Measurements from ENCODE around the gene TIMM8B. TPM values are rescaled to one million over a fixed set of nuclear protein-coding genes. Genes with fewer than 3 reads are reported as not detected.

The TIMM8B gene
- total RNA-seq, 1 experiment from 2014 or later, result 70.8 TPM

DNA sequence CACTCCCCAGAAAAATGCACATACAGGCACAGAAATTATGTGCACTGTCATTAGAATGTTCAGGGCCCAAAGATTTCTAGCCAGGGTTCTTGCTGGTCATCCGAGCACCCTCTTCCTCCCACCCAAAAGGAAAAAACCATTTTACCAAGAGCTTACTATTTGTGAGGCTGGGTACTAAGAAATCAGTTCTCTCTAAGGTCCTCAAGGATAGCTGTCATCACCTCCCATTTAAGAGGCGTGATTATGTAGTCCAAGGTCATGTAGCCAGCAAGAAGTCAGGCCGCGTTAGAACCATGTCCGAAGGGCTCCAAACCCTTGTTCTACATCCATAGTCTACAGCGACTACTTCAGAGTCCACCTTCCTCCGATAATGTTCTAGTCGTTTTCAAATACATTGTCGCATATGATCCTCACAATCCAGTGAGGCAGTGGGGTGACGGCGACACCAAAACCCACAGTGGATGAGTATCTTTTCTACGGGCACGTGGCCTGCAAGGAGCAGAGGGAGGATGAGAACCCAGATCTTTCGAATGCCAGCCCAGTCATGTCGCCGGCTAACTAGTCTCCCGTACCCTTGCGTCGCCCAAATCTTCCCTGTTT, 634 bp downstream of the TIMM8B start:
- no peaks in the 10 kb centered on the region for H3K27me3 Mint-ChIP-seq (ENCODE audit: insufficient read depth, unreplicated experiment)
- POLR2A ChIA-PET, result interaction anchor here (0.6 to 5.2 kb wide), 43 partner anchors 10 to 483 kb away, joined by 3 to 71 read pairs (median 5); partner anchors contain the start of genes ALG9, BCO2, DIXDC1 and DLAT
- TSS peak; percentile 67 for BruUV-seq (replicated peaks)
- peak; percentile 44 for DNase-seq (ENCODE audit: unreplicated experiment)
- peaks cover 84% of the 10 kb centered on the region for H3K36me3 Mint-ChIP-seq (ENCODE audit: insufficient read depth, unreplicated experiment)
- TF ChIP-seq CTCF (IDR thresholded peaks at IDR 0.05; ENCODE audit: unreplicated experiment), result no peak
- H3K4me3 Mint-ChIP-seq (ENCODE audit: unreplicated experiment), result peak overlapping the region; percentile 88
- CTCF ChIA-PET, result interaction anchor here (0.9 kb wide), 1 partner anchor 193 kb away, joined by 5 read pairs; no protein-coding TSS in a partner anchor
- H3K4me1 Mint-ChIP-seq (ENCODE audit: insufficient read depth, unreplicated experiment), result peaks cover 37% of the 10 kb centered on the region
- H3K9me3 Mint-ChIP-seq (ENCODE audit: unreplicated experiment), result no peaks in the 10 kb centered on the region
- H3K27ac Mint-ChIP-seq (ENCODE audit: low read depth, unreplicated experiment), result peak overlapping the region; percentile 95
- intact Hi-C loops (cut with micrococcal nuclease), result loop anchor here (1.0 kb wide), 3 partner anchors 89 to 207 kb away; partner anchors contain the start of genes BCO2, CFAP68 and FDXACB1

GRCh38 chr11:112082729-112083128, 3.8 kb downstream of the TIMM8B start:
- CTCF ChIA-PET, result interaction anchor here (0.6 to 0.9 kb wide), 3 partner anchors 22 to 1693 kb away, joined by 3 read pairs; no protein-coding TSS in a partner anchor
- H3K4me1 Mint-ChIP-seq (ENCODE audit: insufficient read depth, unreplicated experiment), result peaks cover 21% of the 10 kb centered on the region
- TF ChIP-seq CTCF (IDR thresholded peaks at IDR 0.05; ENCODE audit: unreplicated experiment), result no peak
- H3K9me3 Mint-ChIP-seq (ENCODE audit: unreplicated experiment), result no peaks in the 10 kb centered on the region
- H3K4me3 Mint-ChIP-seq (ENCODE audit: unreplicated experiment), result no peak overlapping the region
- TSS peak; percentile 5 for BruUV-seq (replicated peaks)
- peaks cover 89% of the 10 kb centered on the region for H3K36me3 Mint-ChIP-seq (ENCODE audit: insufficient read depth, unreplicated experiment)
- peak; percentile 35 for DNase-seq (ENCODE audit: unreplicated experiment)
- POLR2A ChIA-PET, result interaction anchor here (0.6 to 5.2 kb wide), 5 partner anchors 7 to 156 kb away, joined by 3 to 71 read pairs (median 4); partner anchors contain the start of genes IL18, NKAPD1 and PIH1D2
- H3K27me3 Mint-ChIP-seq (ENCODE audit: insufficient read depth, unreplicated experiment), result no peaks in the 10 kb centered on the region
- peak overlapping the region; percentile 71 for H3K27ac Mint-ChIP-seq (ENCODE audit: low read depth, unreplicated experiment)
- intact Hi-C loops (cut with micrococcal nuclease), result no loop called here

DNA sequence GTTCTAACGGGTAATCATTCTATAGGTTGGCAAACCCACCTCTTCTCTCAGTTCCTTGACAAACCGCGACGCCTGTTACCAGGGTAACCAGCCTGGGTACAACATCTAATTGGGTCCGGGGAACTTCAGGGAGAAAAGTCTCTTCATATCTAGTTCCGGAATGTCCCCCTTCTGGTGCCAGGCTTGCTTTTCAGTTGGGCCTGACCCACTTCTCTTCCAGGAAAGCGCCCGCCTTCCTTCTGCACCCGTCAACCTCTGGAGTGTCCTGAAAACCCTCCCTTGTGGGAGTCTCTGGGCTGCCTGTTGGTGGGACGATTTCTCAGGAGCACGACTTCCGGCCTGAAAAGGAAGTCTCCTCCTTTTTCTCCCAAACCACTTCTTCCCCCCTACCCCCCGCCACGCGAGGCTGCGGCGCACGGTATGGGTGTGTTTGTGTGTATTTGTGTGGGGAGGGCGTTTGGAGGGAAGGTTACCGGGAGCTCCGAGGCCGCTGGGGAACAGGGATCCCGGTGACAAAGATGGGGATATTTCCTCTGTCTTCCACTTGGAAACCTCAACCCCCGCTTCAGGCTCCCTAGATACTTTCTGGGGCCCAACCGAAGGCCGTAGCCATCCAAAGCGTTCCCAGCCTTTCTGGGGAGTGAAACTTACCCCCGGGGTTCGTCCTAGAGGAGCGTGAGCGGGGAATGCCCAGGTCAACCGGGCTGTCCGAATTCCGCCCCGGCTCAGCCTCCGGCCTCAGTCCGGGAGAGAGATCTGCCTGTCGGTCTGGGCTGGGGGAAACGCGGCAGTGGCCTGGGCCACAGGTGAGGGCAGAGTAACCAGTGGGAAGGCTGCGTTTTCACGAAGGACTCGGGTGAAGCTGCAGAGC, 12.4 kb downstream of the TIMM8B start, which contains the start of the genes NKAPD1 and PIH1D2:
NKAPD1 (plus strand) TSS at position 359 of the 871 bp plus-strand sequence. CDS start 1,276 bp downstream, outside the sequence.
PIH1D2 (minus strand) TSS at position 77 of the 871 bp plus-strand sequence. CDS start 843 bp downstream, outside the sequence.
- Mint-ChIP-seq H3K4me3 (ENCODE audit: unreplicated experiment) (peak within 1 kb of the TSS; percentile 82), H3K36me3 (ENCODE audit: insufficient read depth, unreplicated experiment) (peaks cover 34% of the 10 kb centered on the region), H3K9me3 (ENCODE audit: unreplicated experiment) (no peaks in the 10 kb centered on the region), H3K27ac (ENCODE audit: low read depth, unreplicated experiment) (peak within 1 kb of the TSS; percentile 99), H3K27me3 (ENCODE audit: insufficient read depth, unreplicated experiment) (no peaks in the 10 kb centered on the region), H3K4me1 (ENCODE audit: insufficient read depth, unreplicated experiment) (peaks cover 26% of the 10 kb centered on the region)
- TF ChIP-seq CTCF (IDR thresholded peaks at IDR 0.05; ENCODE audit: unreplicated experiment), result no peak
- DNase-seq (ENCODE audit: unreplicated experiment), result peak; percentile 82
- CTCF ChIA-PET, result interaction anchor here (0.6 to 1.0 kb wide), 4 partner anchors 10 to 155 kb away, joined by 3 to 4 read pairs (median 3); partner anchors contain the start of gene C11orf52
- POLR2A ChIA-PET, result interaction anchor here (0.6 to 4.1 kb wide), 16 partner anchors 8 to 1634 kb away, joined by 3 to 71 read pairs (median 4); partner anchors contain the start of genes ALG9, DLAT, IL18 and SDHD
- TSS peak; percentile 52 for BruUV-seq (replicated peaks)
- intact Hi-C loops (cut with micrococcal nuclease), result loop anchor here (2.0 kb wide), 1 partner anchor 195 kb away; the partner anchor contains the start of genes CFAP68 and FDXACB1

Measured in MCF 10A (cell line).